Neural progenitor cell (in vitro differentiated cells): ENCODE measurements around the gene MIPEP. TPM values are rescaled to one million over a fixed set of nuclear protein-coding genes. Genes with fewer than 3 reads are reported as not detected.

ENCODE experiments used
- DNase-seq: peaks from one replicate; pipeline ENCODE4 v3.0.0-alpha.2; 2016; ENCODE audit warnings: low spot score
- H2AFZ ChIP-seq: fragments of 200-600 bp; sonication (generic); replicated peaks from 2 replicates; pipeline ENCODE4 v1.6.1; 2016; ENCODE audit warnings: antibody characterized with exemption
- H3F3A ChIP-seq: fragments of 200-600 bp; sonication (generic); 2 replicates; pipeline ENCODE4 v1.6.1; 2016; ENCODE audit warnings: antibody characterized with exemption, low read depth
- H3K27ac ChIP-seq: fragments of 200-600 bp; sonication (generic); 2 replicates; pipeline ENCODE4 v1.5.1; 2016; ENCODE audit warnings: mild to moderate bottlenecking
- H3K27me3 ChIP-seq: fragments of 200-600 bp; sonication (generic); 2 replicates; pipeline ENCODE4 v1.6.1; 2016; ENCODE audit warnings: mild to moderate bottlenecking, moderate library complexity
- H3K36me3 ChIP-seq: fragments of 200-600 bp; sonication (generic); 2 replicates; pipeline ENCODE4 v1.5.1; 2016
- H3K4me1 ChIP-seq: fragments of 200-600 bp; sonication (generic); 2 replicates; pipeline ENCODE4 v1.6.1; 2016; ENCODE audit warnings: mixed run types
- H3K4me2 ChIP-seq: fragments of 200-600 bp; sonication (generic); 2 replicates; pipeline ENCODE4 v1.6.1; 2016
- H3K4me3 ChIP-seq: fragments of 200-600 bp; sonication (generic); 2 replicates; pipeline ENCODE4 v1.5.1; 2016
- H3K79me2 ChIP-seq: fragments of 200-600 bp; sonication (generic); 2 replicates; pipeline ENCODE4 v1.6.1; 2016; ENCODE audit warnings: low read depth
- H3K9ac ChIP-seq: fragments of 200-600 bp; sonication (generic); 2 replicates; pipeline ENCODE4 v1.6.1; 2016
- H3K9me3 ChIP-seq: fragments of 200-600 bp; sonication (generic); 2 replicates; pipeline ENCODE4 v1.5.1; 2016; ENCODE audit warnings: low read depth
- H4K20me1 ChIP-seq: fragments of 200-600 bp; sonication (generic); 2 replicates; pipeline ENCODE4 v1.6.1; 2016; ENCODE audit warnings: low read depth
- H3K27ac Mint-ChIP-seq: 3 replicates; pipeline ENCODE4 v1.8.0; 2021; ENCODE audit warnings: mixed read lengths
- H3K27me3 Mint-ChIP-seq: 2 replicates; pipeline ENCODE4 v1.8.0; 2022; ENCODE audit warnings: low read depth, mild to moderate bottlenecking, inconsistent platforms, moderate library complexity, mixed read lengths; ENCODE audit not compliant: insufficient read depth
- H3K36me3 Mint-ChIP-seq: 3 replicates; pipeline ENCODE4 v1.8.0; 2021; ENCODE audit warnings: mixed read lengths
- H3K4me1 Mint-ChIP-seq: 3 replicates; pipeline ENCODE4 v1.8.0; 2021; ENCODE audit warnings: mixed read lengths
- H3K4me3 Mint-ChIP-seq: 3 replicates; pipeline ENCODE4 v1.8.0; 2021; ENCODE audit warnings: mild to moderate bottlenecking, moderate library complexity, mixed read lengths
- H3K9me3 Mint-ChIP-seq: 3 replicates; pipeline ENCODE4 v1.8.0; 2020; ENCODE audit warnings: mixed read lengths
- CTCF ChIP-seq: fragments of 200-600 bp; sonication (generic); IDR thresholded peaks from 2 replicates; pipeline ENCODE4 v1.5.1; 2017; ENCODE audit warnings: antibody characterized with exemption, mild to moderate bottlenecking
- EZH2 ChIP-seq: fragments of 200-600 bp; sonication (generic); IDR thresholded peaks from 2 replicates; pipeline ENCODE4 v1.6.1; 2017; ENCODE audit warnings: antibody characterized with exemption, mild to moderate bottlenecking, moderate library complexity
- EZH2phosphoT487 ChIP-seq: fragments of 200-600 bp; sonication (generic); IDR thresholded peaks from 2 replicates; pipeline ENCODE4 v1.6.1; 2017; ENCODE audit warnings: antibody characterized with exemption
- total RNA-seq: library from RNA; depleted of rRNA; stranded (reverse); fragments of >200 nt; gene quantifications from 2 replicates; pipeline ENCODE4 v1.2.3, GENCODE V29; 2015; ENCODE audit warnings: low replicate concordance

The MIPEP gene
- total RNA-seq, 1 donor from 2014 or later = 22.8 TPM

- Histone ChIP-seq H3K4me2 (no peak overlapping the region), H2AFZ (no peak overlapping the region), H3K4me3 (no peak overlapping the region), H3K27ac (no peak overlapping the region), H3K9me3 (peaks cover 3% of the 10 kb centered on the region), H3K27me3 (no peaks in the 10 kb centered on the region), H3F3A (no peaks in the 10 kb centered on the region), H3K79me2 (no peaks in the 10 kb centered on the region), H3K9ac (no peak overlapping the region), H3K36me3 (no peaks in the 10 kb centered on the region), H3K4me1 (no peaks in the 10 kb centered on the region), H4K20me1 (no peaks in the 10 kb centered on the region)
- no peak overlapping the region for H3K27ac Mint-ChIP-seq
- peaks cover 13% of the 10 kb centered on the region for H3K9me3 Mint-ChIP-seq
- no peaks in the 10 kb centered on the region for H3K4me1 Mint-ChIP-seq
- no peak overlapping the region for H3K4me3 Mint-ChIP-seq
- no peaks in the 10 kb centered on the region for H3K27me3 Mint-ChIP-seq
- TF ChIP-seq CTCF (no peak), EZH2phosphoT487 (no peak), EZH2 (no peak)
- DNase-seq = no peak
- H3K36me3 Mint-ChIP-seq = peaks cover 6% of the 10 kb centered on the region
These were observed 112.3 kb downstream of the MIPEP start for GRCh38 chr13:23776698-23777574.

- Histone ChIP-seq H3K9ac (no peak overlapping the region), H3K4me1 (no peaks in the 10 kb centered on the region), H3K4me2 (no peak overlapping the region), H3F3A (no peaks in the 10 kb centered on the region), H3K27me3 (no peaks in the 10 kb centered on the region), H3K27ac (no peak overlapping the region), H3K9me3 (no peaks in the 10 kb centered on the region), H2AFZ (no peak overlapping the region), H3K36me3 (no peaks in the 10 kb centered on the region), H3K4me3 (no peak overlapping the region), H3K79me2 (no peaks in the 10 kb centered on the region), H4K20me1 (no peaks in the 10 kb centered on the region)
- no peak overlapping the region for H3K4me3 Mint-ChIP-seq
- TF ChIP-seq EZH2 (no peak), CTCF (no peak), EZH2phosphoT487 (no peak)
- H3K27ac Mint-ChIP-seq = no peak overlapping the region
- H3K4me1 Mint-ChIP-seq = peaks cover 3% of the 10 kb centered on the region
- no peaks in the 10 kb centered on the region for H3K9me3 Mint-ChIP-seq
- no peaks in the 10 kb centered on the region for H3K36me3 Mint-ChIP-seq
- no peaks in the 10 kb centered on the region for H3K27me3 Mint-ChIP-seq
- DNase-seq = no peak
These were observed 116.5 kb downstream of the MIPEP start for GRCh38 chr13:23772717-23773116.

DNA sequence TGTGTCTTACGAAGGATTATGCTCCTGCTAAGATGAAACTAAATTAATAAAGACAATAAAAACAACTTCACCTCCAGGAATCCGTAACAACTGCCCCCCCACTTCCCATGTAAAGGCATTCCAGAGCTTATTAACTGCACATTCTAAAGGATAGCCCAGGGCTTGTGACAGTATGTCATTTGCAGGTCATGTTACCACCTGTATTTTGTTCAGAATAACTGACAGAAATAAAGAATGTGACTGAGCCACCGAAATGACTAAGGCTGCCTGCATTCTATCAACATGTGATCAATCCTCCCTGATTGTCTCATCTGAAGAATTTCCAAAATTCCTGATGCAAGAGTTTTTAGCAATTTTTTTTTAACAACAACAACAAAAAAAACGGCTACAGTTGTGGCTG, 117.2 kb downstream of the MIPEP start:
- DNase-seq = no peak
- H3K9me3 Mint-ChIP-seq = no peaks in the 10 kb centered on the region
- no peaks in the 10 kb centered on the region for H3K27me3 Mint-ChIP-seq
- peaks cover 3% of the 10 kb centered on the region for H3K4me1 Mint-ChIP-seq
- TF ChIP-seq EZH2phosphoT487 (no peak), CTCF (no peak), EZH2 (no peak)
- Histone ChIP-seq H4K20me1 (no peaks in the 10 kb centered on the region), H3K27ac (no peak overlapping the region), H3K79me2 (no peaks in the 10 kb centered on the region), H3K36me3 (no peaks in the 10 kb centered on the region), H3K4me1 (no peaks in the 10 kb centered on the region), H3K9me3 (no peaks in the 10 kb centered on the region), H3K4me2 (no peak overlapping the region), H3K4me3 (no peak overlapping the region), H3K27me3 (no peaks in the 10 kb centered on the region), H2AFZ (no peak overlapping the region), H3F3A (no peaks in the 10 kb centered on the region), H3K9ac (no peak overlapping the region)
- H3K4me3 Mint-ChIP-seq = no peak overlapping the region
- no peak overlapping the region for H3K27ac Mint-ChIP-seq
- no peaks in the 10 kb centered on the region for H3K36me3 Mint-ChIP-seq
